GM23338 (cell line): Measurements from ENCODE around the gene CACNA1A. TPM values are rescaled to one million over a fixed set of nuclear protein-coding genes. Genes with fewer than 3 reads are reported as not detected.

Experiments
- ATAC-seq: fragments of 200-7000 bp; cut with Tn5 transposase; 3 replicates; pipeline ENCODE4 v1.9.1; 2020
- DNase-seq: peaks from one replicate; pipeline ENCODE4 v3.0.0-alpha.2; 2015; ENCODE audit warnings: low spot score
- H2AFZ ChIP-seq: fragments of 200-600 bp; sonication (generic); 2 replicates; pipeline ENCODE4 v1.8.0; 2016; ENCODE audit warnings: antibody characterized with exemption, mild to moderate bottlenecking, moderate library complexity
- H3F3A ChIP-seq: fragments of 200-600 bp; sonication (generic); replicated peaks from 2 replicates; pipeline ENCODE4 v1.8.0; 2017; ENCODE audit warnings: antibody characterized with exemption, mixed run types, low read depth
- H3K27ac ChIP-seq: fragments of 200-600 bp; sonication (generic); 2 replicates; pipeline ENCODE4 v1.6.1; 2016; ENCODE audit warnings: low read depth
- H3K27me3 ChIP-seq: fragments of 200-600 bp; sonication (generic); 2 replicates; pipeline ENCODE4 v1.8.0; 2016; ENCODE audit warnings: mild to moderate bottlenecking, mixed run types, moderate library complexity; ENCODE audit not compliant: insufficient read depth
- H3K36me3 ChIP-seq: fragments of 200-600 bp; sonication (generic); 2 replicates; pipeline ENCODE4 v1.8.0; 2016; ENCODE audit warnings: mild to moderate bottlenecking; ENCODE audit not compliant: insufficient read depth
- H3K4me1 ChIP-seq: fragments of 200-600 bp; sonication (generic); 2 replicates; pipeline ENCODE4 v1.8.0; 2016; ENCODE audit warnings: mild to moderate bottlenecking, moderate library complexity; ENCODE audit not compliant: insufficient read depth
- H3K4me2 ChIP-seq: fragments of 200-600 bp; sonication (generic); 2 replicates; pipeline ENCODE4 v1.7.1; 2017; ENCODE audit warnings: mixed run types
- H3K4me3 ChIP-seq: fragments of 200-600 bp; sonication (generic); 2 replicates; pipeline ENCODE4 v1.6.1; 2016; ENCODE audit warnings: mixed run types
- H3K79me2 ChIP-seq: fragments of 200-600 bp; sonication (generic); replicated peaks from 2 replicates; pipeline ENCODE4 v1.8.0; 2017; ENCODE audit warnings: mild to moderate bottlenecking; ENCODE audit not compliant: insufficient read depth
- H3K9me2 ChIP-seq: fragments of 200-600 bp; sonication (generic); 2 replicates; pipeline ENCODE4 v1.8.0; 2017; ENCODE audit not compliant: insufficient read depth
- H4K20me1 ChIP-seq: fragments of 200-600 bp; sonication (generic); replicated peaks from 2 replicates; pipeline ENCODE4 v1.8.0; 2017; ENCODE audit warnings: mild to moderate bottlenecking; ENCODE audit not compliant: insufficient read depth
- H3K27ac Mint-ChIP-seq: 2 replicates; pipeline ENCODE4 v1.8.0; 2020; ENCODE audit warnings: inconsistent platforms, mild to moderate bottlenecking, moderate library complexity, mixed read lengths
- H3K27me3 Mint-ChIP-seq: 3 replicates; pipeline ENCODE4 v1.8.0; 2022; ENCODE audit warnings: low read depth, mild to moderate bottlenecking, moderate library complexity, mixed read lengths, inconsistent platforms; ENCODE audit not compliant: insufficient read depth, poor library complexity
- H3K36me3 Mint-ChIP-seq: 3 replicates; pipeline ENCODE4 v1.8.0; 2021; ENCODE audit warnings: low read depth, mild to moderate bottlenecking, inconsistent platforms, moderate library complexity, mixed read lengths
- H3K4me1 Mint-ChIP-seq: 3 replicates; pipeline ENCODE4 v1.8.0; 2020; ENCODE audit warnings: mild to moderate bottlenecking, inconsistent platforms, mixed read lengths
- H3K4me3 Mint-ChIP-seq: 3 replicates; pipeline ENCODE4 v1.8.0; 2021; ENCODE audit warnings: moderate library complexity, mild to moderate bottlenecking, inconsistent platforms, mixed read lengths
- H3K9me3 Mint-ChIP-seq: 3 replicates; pipeline ENCODE4 v1.8.0; 2020; ENCODE audit warnings: moderate library complexity, mild to moderate bottlenecking, inconsistent platforms, mixed read lengths
- ETS1 ChIP-seq: IDR thresholded peaks from 2 replicates; pipeline ENCODE4 v1.6.1; 2016; ENCODE audit warnings: antibody characterized with exemption
- EZH2phosphoT487 ChIP-seq: fragments of 200-600 bp; sonication (generic); IDR thresholded peaks from one replicate; pipeline ENCODE4 v1.8.1; 2018; ENCODE audit warnings: antibody characterized with exemption; ENCODE audit not compliant: unreplicated experiment
- JUNB ChIP-seq: IDR thresholded peaks from one replicate; pipeline ENCODE4 v1.6.1; 2016; ENCODE audit warnings: antibody characterized with exemption; ENCODE audit not compliant: unreplicated experiment
- NANOG ChIP-seq: IDR thresholded peaks from 2 replicates; pipeline ENCODE4 v1.6.1; 2016; ENCODE audit warnings: antibody characterized with exemption, borderline replicate concordance
- POLR2AphosphoS5 ChIP-seq: IDR thresholded peaks from 2 replicates; pipeline ENCODE4 v1.6.1; 2016; ENCODE audit warnings: antibody characterized with exemption, low read depth
- REST ChIP-seq: IDR thresholded peaks from one replicate; pipeline ENCODE4 v1.6.1; 2018; ENCODE audit warnings: antibody characterized with exemption; ENCODE audit not compliant: unreplicated experiment
- STAT1 ChIP-seq: IDR thresholded peaks from one replicate; pipeline ENCODE4 v1.6.1; 2016; ENCODE audit warnings: antibody characterized with exemption; ENCODE audit not compliant: unreplicated experiment
- ZNF114 ChIP-seq: fragments of 250-450 bp; sonication (Bioruptor Pico); IDR thresholded peaks from 2 replicates; pipeline ENCODE4 v1.5.0; 2020; ENCODE audit warnings: mild to moderate bottlenecking, moderate library complexity
- ZNF331 ChIP-seq: fragments of 250-450 bp; sonication (Bioruptor Pico); IDR thresholded peaks from 2 replicates; pipeline ENCODE4 v1.5.0; 2020; ENCODE audit warnings: low read depth, mild to moderate bottlenecking, moderate library complexity
- ZNF462 ChIP-seq: fragments of 250-450 bp; sonication (Bioruptor Pico); IDR thresholded peaks from 2 replicates; pipeline ENCODE4 v1.5.0; 2020; ENCODE audit warnings: mild to moderate bottlenecking, moderate library complexity
- polyA plus RNA-seq: library from polyadenylated mRNA; unstranded; fragments of >200 nt; fragmentation: Nextera tagmentation; extraction: Ambion mirVana; gene quantifications from 2 replicates; pipeline ENCODE4 v1.2.1, GENCODE V29; 2016
- total RNA-seq: library from RNA; depleted of rRNA; stranded (reverse); fragments of >200 nt; shearing (Covaris generic); gene quantifications from 2 replicates; pipeline ENCODE4 v1.2.3, GENCODE V29; 2014

Gene CACNA1A
- total and polyA plus RNA-seq, 2 experiments from 2014 or later: 7.4 to 20.3 TPM

GRCh38 chr19:13207237-13207845, 298.9 kb downstream of the CACNA1A start:
- no peak overlapping the region for H2AFZ ChIP-seq
- H3K27me3 ChIP-seq: no peaks in the 10 kb centered on the region
- Mint-ChIP-seq H3K4me1 (peaks cover 11% of the 10 kb centered on the region), H3K9me3 (no peaks in the 10 kb centered on the region), H3K4me3 (no peak overlapping the region), H3K27me3 (peaks cover 17% of the 10 kb centered on the region), H3K36me3 (no peaks in the 10 kb centered on the region), H3K27ac (no peak overlapping the region)
- DNase-seq (peak; percentile 72), ATAC-seq (peak; percentile 57)
- no peaks in the 10 kb centered on the region for H3K9me2 ChIP-seq
- H3K27ac ChIP-seq: no peak overlapping the region
- no peaks in the 10 kb centered on the region for H4K20me1 ChIP-seq
- no peaks in the 10 kb centered on the region for H3K79me2 ChIP-seq
- no peaks in the 10 kb centered on the region for H3K36me3 ChIP-seq
- H3K4me2 ChIP-seq: no peak overlapping the region
- TF ChIP-seq ZNF331 (CRISPR knock-in tag) (no peak), EZH2phosphoT487 (no peak), JUNB (no peak), ZNF462 (CRISPR knock-in tag) (no peak), ETS1 (no peak), STAT1 (no peak), REST (no peak), ZNF114 (CRISPR knock-in tag) (no peak), POLR2AphosphoS5 (no peak), NANOG (no peak)
- peaks cover 7% of the 10 kb centered on the region; the same call in 1 of the 2 replicates for H3K4me1 ChIP-seq
- no peak overlapping the region for H3K4me3 ChIP-seq
- H3F3A ChIP-seq: no peaks in the 10 kb centered on the region; the same call in 1 of the 2 replicates
